ENCODE data around the gene TMEM132D. TPM values are rescaled to one million over a fixed set of nuclear protein-coding genes. Genes with fewer than 3 reads are reported as not detected.

TMEM132D gene
- total RNA-seq, 4 donors from 2014 or later = not detected

DNA sequence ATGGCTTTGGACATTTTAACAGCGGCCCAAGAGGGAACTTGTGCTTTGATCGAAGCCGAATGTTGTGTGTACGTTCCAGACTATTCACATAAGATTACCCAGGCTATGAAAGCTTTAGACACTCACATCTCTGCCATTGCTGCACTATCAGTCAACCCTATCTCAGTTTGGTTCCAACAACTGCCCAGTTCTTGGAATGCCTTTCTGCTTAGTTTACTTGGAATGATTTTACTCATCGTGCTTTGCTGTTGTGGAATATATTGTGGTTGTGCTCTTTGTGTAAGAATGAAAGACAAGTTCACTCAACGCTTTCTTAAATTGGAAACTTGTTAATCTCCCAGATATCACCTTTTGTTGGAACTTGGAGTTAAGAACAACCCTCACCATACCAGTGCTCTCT lies 552.3 kb downstream of the TMEM132D start:
- TF ChIP-seq, protein P1, sequence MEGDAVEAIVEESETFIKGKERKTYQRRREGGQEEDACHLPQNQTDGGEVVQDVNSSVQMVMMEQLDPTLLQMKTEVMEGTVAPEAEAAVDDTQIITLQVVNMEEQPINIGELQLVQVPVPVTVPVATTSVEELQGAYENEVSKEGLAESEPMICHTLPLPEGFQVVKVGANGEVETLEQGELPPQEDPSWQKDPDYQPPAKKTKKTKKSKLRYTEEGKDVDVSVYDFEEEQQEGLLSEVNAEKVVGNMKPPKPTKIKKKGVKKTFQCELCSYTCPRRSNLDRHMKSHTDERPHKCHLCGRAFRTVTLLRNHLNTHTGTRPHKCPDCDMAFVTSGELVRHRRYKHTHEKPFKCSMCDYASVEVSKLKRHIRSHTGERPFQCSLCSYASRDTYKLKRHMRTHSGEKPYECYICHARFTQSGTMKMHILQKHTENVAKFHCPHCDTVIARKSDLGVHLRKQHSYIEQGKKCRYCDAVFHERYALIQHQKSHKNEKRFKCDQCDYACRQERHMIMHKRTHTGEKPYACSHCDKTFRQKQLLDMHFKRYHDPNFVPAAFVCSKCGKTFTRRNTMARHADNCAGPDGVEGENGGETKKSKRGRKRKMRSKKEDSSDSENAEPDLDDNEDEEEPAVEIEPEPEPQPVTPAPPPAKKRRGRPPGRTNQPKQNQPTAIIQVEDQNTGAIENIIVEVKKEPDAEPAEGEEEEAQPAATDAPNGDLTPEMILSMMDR (IDR thresholded peaks at IDR 0.05; ENCODE audit: low read depth) = no peak

DNA sequence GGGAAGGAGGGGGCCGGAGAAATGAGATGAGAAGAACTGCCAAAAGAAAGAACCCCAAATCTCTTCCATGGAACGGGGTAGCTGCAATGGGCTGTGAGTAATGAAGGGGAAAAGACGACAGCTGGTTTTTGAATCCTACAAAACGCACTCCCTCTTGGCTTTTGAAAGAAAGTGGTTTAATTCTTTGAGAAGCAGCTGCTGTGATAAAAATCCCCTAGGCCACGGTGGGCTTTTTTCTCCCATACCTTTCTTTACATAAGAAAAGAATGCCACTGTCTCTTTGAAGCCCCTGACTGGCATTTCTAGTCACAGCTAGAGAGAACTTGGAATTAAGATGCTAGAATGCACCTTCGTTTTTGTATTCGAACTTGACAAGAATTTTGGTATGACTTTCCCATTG lies 564.5 kb downstream of the TMEM132D start:
- TF ChIP-seq, protein P1 (IDR thresholded peaks at IDR 0.05; ENCODE audit: low read depth) = no peak

DNA sequence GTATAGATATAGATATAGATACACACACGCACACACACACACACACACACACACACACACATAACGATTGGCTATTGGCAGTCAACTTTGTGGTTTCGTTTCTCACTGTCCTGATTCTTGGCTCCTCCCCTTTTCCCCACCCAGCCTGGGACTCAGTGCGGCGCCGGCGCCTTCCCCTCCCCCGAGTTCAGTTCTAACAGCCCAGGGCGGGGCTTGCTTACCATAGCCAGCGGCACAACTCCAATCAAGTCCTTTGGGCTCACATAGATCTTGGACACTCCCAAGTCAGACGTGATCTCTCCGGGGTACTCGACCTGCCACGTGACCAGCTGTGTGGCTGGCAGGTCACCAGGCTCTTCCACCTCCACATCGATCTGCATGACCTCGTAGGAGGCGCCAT lies 566.4 kb downstream of the TMEM132D start:
- TF ChIP-seq, protein P1 (IDR thresholded peaks at IDR 0.05; ENCODE audit: low read depth) = no peak

DNA sequence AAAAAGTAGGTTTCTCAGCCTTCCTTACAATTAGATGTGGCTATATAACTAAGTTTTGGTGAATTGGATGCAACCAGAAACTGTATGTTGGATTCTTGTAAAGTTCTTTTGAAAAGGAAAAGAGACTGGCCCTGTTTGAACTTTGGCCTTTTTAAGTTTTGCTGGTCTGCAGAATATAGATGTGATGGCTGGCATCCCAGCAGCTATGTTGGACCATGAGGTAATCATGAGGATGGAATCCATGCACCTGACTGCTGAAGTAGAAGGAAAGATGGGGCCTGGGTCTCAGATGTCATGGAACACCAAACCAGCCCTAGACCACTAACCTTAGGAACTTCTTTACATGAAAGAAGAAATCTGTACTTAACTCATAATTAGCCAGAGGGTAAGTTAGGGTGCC lies 568.1 kb downstream of the TMEM132D start:
- TF ChIP-seq, protein P1 (IDR thresholded peaks at IDR 0.05; ENCODE audit: low read depth) = no peak

DNA sequence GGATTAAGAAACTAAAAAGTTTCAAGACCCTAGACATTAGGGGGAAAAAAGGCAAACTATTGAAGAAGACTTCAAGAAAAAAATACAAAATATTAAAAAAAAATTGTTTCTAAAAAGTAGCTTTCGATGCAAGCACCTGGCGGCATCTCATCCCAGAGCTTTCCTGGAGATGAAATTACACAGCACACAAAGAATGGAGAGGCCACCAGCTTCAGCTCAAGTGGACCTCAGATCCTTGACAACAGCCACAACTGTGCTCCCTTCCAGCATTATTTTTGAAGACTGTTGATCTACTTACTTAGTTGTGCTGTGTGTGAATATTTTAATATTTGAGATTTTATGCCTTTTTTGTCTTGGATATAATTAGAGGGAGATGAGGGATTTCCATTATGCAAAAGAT lies 571.5 kb downstream of the TMEM132D start:
- TF ChIP-seq, protein P1 (IDR thresholded peaks at IDR 0.05; ENCODE audit: low read depth) = no peak

DNA sequence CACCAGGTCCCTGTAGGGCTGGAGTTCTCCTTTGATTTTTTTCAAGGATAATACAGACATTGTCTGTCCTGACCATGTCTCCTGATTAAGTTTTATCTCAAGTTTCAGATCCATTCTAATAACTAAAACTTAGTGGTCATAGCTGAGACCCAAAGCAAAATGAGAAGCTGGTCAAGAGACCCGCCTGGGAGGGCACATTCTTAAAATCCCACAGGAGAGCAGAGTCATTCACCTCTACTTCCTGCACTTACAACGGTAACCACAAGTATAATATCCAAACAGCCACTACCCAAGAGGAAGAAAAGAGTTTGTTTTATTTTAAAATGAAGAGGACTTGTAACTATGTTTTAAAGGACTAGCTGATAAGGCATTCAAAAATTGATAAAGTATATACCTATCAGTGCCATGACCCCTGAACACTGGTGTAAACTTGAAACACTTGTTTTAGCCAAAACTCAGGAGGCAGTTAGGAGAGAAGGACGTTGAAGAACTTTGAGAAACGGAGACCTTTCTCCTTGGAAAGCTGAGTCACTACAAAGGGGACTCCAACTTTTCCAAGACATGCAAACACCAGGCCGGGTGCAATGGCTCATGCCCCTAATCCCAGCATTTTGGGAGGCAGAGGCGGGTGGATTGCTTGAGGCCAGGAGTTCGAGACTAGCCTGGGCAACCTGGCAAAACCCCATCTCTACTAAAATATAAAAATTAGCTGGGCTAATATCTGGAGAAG lies 572.3 kb downstream of the TMEM132D start:
- TF ChIP-seq, protein P1 (IDR thresholded peaks at IDR 0.05; ENCODE audit: low read depth) = no peak

DNA sequence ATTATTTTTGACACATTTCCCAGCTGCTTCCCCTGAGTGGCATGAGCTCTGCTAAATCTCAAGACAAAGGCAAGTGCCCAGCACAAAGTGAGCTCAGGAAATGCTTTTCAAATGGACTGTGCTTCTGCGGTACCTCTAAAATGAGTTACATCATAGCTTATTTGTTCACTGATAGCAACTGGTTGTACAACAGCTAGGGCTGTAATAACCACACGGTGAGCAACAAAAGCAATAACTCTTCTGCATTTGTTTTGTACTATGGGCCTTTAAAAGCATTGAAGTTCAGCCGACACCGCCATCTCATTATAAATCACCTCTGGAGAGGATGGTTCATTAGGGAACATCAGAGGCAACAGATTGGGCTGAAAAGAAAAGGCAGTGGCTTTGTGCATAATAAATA lies 575.6 kb downstream of the TMEM132D start:
- TF ChIP-seq, protein P1 (IDR thresholded peaks at IDR 0.05; ENCODE audit: low read depth) = no peak
